ENCODE measurements around the gene RPL35A.

- TF ChIP-seq CTCF (conservative IDR thresholded peaks at IDR 0.05; ENCODE audit: low read depth in 2 of 2) (no peak), EZH2 (IDR thresholded peaks at IDR 0.05; ENCODE audit: low read depth, unreplicated experiment) (no peak), POLR2AphosphoS5 (IDR thresholded peaks at IDR 0.05; ENCODE audit: low read depth) (no peak), JUNB (IDR thresholded peaks at IDR 0.05; ENCODE audit: unreplicated experiment) (no peak), REST (IDR thresholded peaks at IDR 0.05; ENCODE audit: unreplicated experiment) (no peak), CREB1 (CRISPR knock-in tag; IDR thresholded peaks at IDR 0.05; ENCODE audit: low read depth) (no peak), EZH2phosphoT487 (IDR thresholded peaks at IDR 0.05; ENCODE audit: unreplicated experiment) (no peak), ETS1 (IDR thresholded peaks at IDR 0.05) (no peak), NANOG (IDR thresholded peaks at IDR 0.05; ENCODE audit: borderline replicate concordance) (no peak), ZNF462 (CRISPR knock-in tag; IDR thresholded peaks at IDR 0.05) (no peak), ZNF331 (CRISPR knock-in tag; IDR thresholded peaks at IDR 0.05; ENCODE audit: low read depth) (no peak), STAT1 (IDR thresholded peaks at IDR 0.05; ENCODE audit: unreplicated experiment) (no peak), ZNF114 (CRISPR knock-in tag; IDR thresholded peaks at IDR 0.05) (no peak)
Observed at GRCh38 chr3:197983076-197983475, 33.1 kb downstream of the RPL35A start.

All from GM23338 (cell line).